H1 (cell line): ENCODE measurements around the gene C3orf18. TPM values are rescaled to one million over a fixed set of nuclear protein-coding genes. Genes with fewer than 3 reads are reported as not detected.
A peak's percentile ranks its signal among the peaks of the same experiment; 100 is the strongest.

Source experiments
- CTCF ChIA-PET: fragments of 300-600 bp; sonication (Branson Sonifier 250); formaldehyde crosslinking; loops from one replicate; lab custom pipeline; 2021; ENCODE audit not compliant: partially characterized antibody; lab: Charles Lee
- POLR2A ChIA-PET: fragments of 300-600 bp; sonication (Branson Sonifier 250); formaldehyde crosslinking; loops from one replicate; lab custom pipeline; 2021; ENCODE audit warnings: inconsistent platforms; ENCODE audit not compliant: partially characterized antibody; lab: Charles Lee
- DNase-seq, 2 experiments: peaks; one replicate each; pipeline versions ENCODE4 v3.0.0 to v3.0.0-alpha.2; 2010 to 2022; ENCODE audit warnings: low spot score in 2 of 2, low read depth in 1 of 2, mixed read lengths in 1 of 2
- FAIRE-seq: peaks from 2 replicates; lab custom pipeline; 2011; peaks lifted over from hg19 to GRCh38; lab: Jason Lieb, UNC
- H2AFZ ChIP-seq: 2 replicates; pipeline ENCODE4 v1.8.1; 2012; ENCODE audit warnings: low read length, inconsistent platforms
- H2AK5ac ChIP-seq: 2 replicates; pipeline ENCODE4 v1.6.1; 2013; ENCODE audit warnings: low read depth, low read length
- H2BK120ac ChIP-seq: replicated peaks from 2 replicates; pipeline ENCODE3; 2013; ENCODE audit warnings: low read depth, low read length, inconsistent platforms
- H2BK12ac ChIP-seq: 2 replicates; pipeline ENCODE4 v1.6.1; 2013; ENCODE audit warnings: low read depth, low read length
- H2BK15ac ChIP-seq: 2 replicates; pipeline ENCODE4 v1.6.1; 2013; ENCODE audit warnings: low read length
- H2BK20ac ChIP-seq: 2 replicates; pipeline ENCODE4 v1.6.1; 2013; ENCODE audit warnings: low read length
- H2BK5ac ChIP-seq: 2 replicates; pipeline ENCODE4 v1.6.1; 2013; ENCODE audit warnings: low read depth, low read length
- H3K14ac ChIP-seq: 2 replicates; pipeline ENCODE4 v1.6.1; 2013; ENCODE audit warnings: inconsistent platforms; ENCODE audit not compliant: insufficient read length
- H3K18ac ChIP-seq: 2 replicates; pipeline ENCODE4 v1.6.1; 2013; ENCODE audit warnings: low read length; ENCODE audit errors: extremely low read depth
- H3K23ac ChIP-seq: 2 replicates; pipeline ENCODE4 v1.6.1; 2013; ENCODE audit warnings: inconsistent platforms; ENCODE audit not compliant: insufficient read length
- H3K23me2 ChIP-seq: 2 replicates; pipeline ENCODE4 v1.6.1; 2013; ENCODE audit warnings: low read depth, low read length
- H3K27ac ChIP-seq: 2 replicates; pipeline ENCODE4 v1.6.1; 2011; ENCODE audit warnings: low read depth, low read length, inconsistent platforms
- H3K27me3 ChIP-seq, 4 experiments: replicated peaks in 1 of 4; 1 replicate in 1 of 4; 2 replicates in 3 of 4; pipeline versions ENCODE4 v1.6.1 to v1.8.1; 2011 to 2013; ENCODE audit warnings: low read length in 3 of 4, mild to moderate bottlenecking in 3 of 4, inconsistent platforms in 2 of 4, mixed read lengths in 2 of 4, moderate library complexity in 1 of 4; ENCODE audit not compliant: control insufficient read depth in 3 of 4, insufficient read depth in 3 of 4; ENCODE audit errors: extremely low read depth in 1 of 4
- H3K36me3 ChIP-seq, 4 experiments: 2 replicates each; pipeline versions ENCODE4 v1.6.1 to v1.8.1; 2011 to 2013; ENCODE audit warnings: mild to moderate bottlenecking in 4 of 4, low read length in 3 of 4, moderate library complexity in 2 of 4, control low read depth in 1 of 4, inconsistent platforms in 1 of 4; ENCODE audit not compliant: insufficient read depth in 4 of 4, control insufficient read depth in 2 of 4
- H3K4ac ChIP-seq: replicated peaks from 2 replicates; pipeline ENCODE3; 2013; ENCODE audit warnings: low read length, low read depth, mixed read lengths, inconsistent platforms; ENCODE audit not compliant: insufficient read length
- H3K4me1 ChIP-seq, 4 experiments: replicated peaks in 1 of 4; 1 replicate in 1 of 4; 2 replicates in 3 of 4; pipeline versions ENCODE4 v1.6.1 to v1.8.1; 2011 to 2013; ENCODE audit warnings: low read length in 3 of 4, inconsistent platforms in 2 of 4, mixed read lengths in 1 of 4; ENCODE audit not compliant: insufficient read depth in 4 of 4, control insufficient read depth in 3 of 4
- H3K4me2 ChIP-seq, 2 experiments: 2 replicates each; pipeline versions ENCODE4 v1.6.1 to v1.8.1; 2011 to 2013; ENCODE audit warnings: low read depth in 2 of 2, low read length in 2 of 2, control low read depth in 1 of 2, inconsistent platforms in 1 of 2, mild to moderate bottlenecking in 1 of 2; ENCODE audit not compliant: insufficient read depth in 1 of 2
- H3K4me3 ChIP-seq, 4 experiments: fragments of 200-600, 300-600 bp in 1 of 4; sonication (generic), shearing (Covaris generic), sonication (Bioruptor Twin) in 1 of 4; 2 replicates each; pipeline versions ENCODE4 v1.5.1 to v1.8.1; 2011 to 2016; ENCODE audit warnings: low read length in 4 of 4, low read depth in 3 of 4, control low read depth in 2 of 4, inconsistent platforms in 2 of 4, mild to moderate bottlenecking in 2 of 4, mixed read lengths in 1 of 4, moderate library complexity in 1 of 4; ENCODE audit not compliant: insufficient read depth in 2 of 4; ENCODE audit errors: extremely low read depth in 1 of 4
- H3K56ac ChIP-seq: replicated peaks from 2 replicates; pipeline ENCODE3; 2013; ENCODE audit warnings: low read depth, mild to moderate bottlenecking, mixed read lengths, low read length, inconsistent platforms; ENCODE audit not compliant: insufficient read length
- H3K79me1 ChIP-seq: 2 replicates; pipeline ENCODE4 v1.6.1; 2013; ENCODE audit warnings: low read depth, low read length, control low read depth
- H3K79me2 ChIP-seq, 2 experiments: 2 replicates each; pipeline versions ENCODE4 v1.6.1 to v1.8.1; 2012 to 2013; ENCODE audit warnings: low read length in 2 of 2, mild to moderate bottlenecking in 2 of 2, inconsistent platforms in 1 of 2; ENCODE audit not compliant: insufficient read depth in 2 of 2, control insufficient read depth in 1 of 2
- H3K9ac ChIP-seq, 4 experiments: replicated peaks in 1 of 4; 1 replicate in 1 of 4; 2 replicates in 3 of 4; pipeline versions ENCODE4 v1.6.1 to v1.8.1; 2011 to 2013; ENCODE audit warnings: low read depth in 3 of 4, low read length in 3 of 4, control low read depth in 2 of 4, mild to moderate bottlenecking in 2 of 4, moderate library complexity in 2 of 4, inconsistent platforms in 1 of 4; ENCODE audit errors: extremely low read depth in 1 of 4
- H3K9me3 ChIP-seq, 2 experiments: 2 replicates each; pipeline versions ENCODE4 v1.6.1 to v1.8.1; 2012 to 2013; ENCODE audit warnings: mild to moderate bottlenecking in 2 of 2, moderate library complexity in 2 of 2, control low read depth in 1 of 2, inconsistent platforms in 1 of 2, low read depth in 1 of 2, low read length in 1 of 2, mixed read lengths in 1 of 2; ENCODE audit not compliant: insufficient read depth in 2 of 2
- H4K20me1 ChIP-seq, 2 experiments: replicated peaks in 1 of 2; 2 replicates each; pipeline versions ENCODE3 to v1.8.1; 2011 to 2013; ENCODE audit warnings: inconsistent platforms in 2 of 2, low read length in 2 of 2, mild to moderate bottlenecking in 1 of 2; ENCODE audit not compliant: insufficient read depth in 2 of 2, control insufficient read depth in 1 of 2
- H4K5ac ChIP-seq: 2 replicates; pipeline ENCODE4 v1.6.1; 2013; ENCODE audit warnings: low read length, low read depth, mixed read lengths, inconsistent platforms; ENCODE audit not compliant: insufficient read length
- H4K8ac ChIP-seq: 2 replicates; pipeline ENCODE4 v1.8.0; 2013; ENCODE audit warnings: mild to moderate bottlenecking, moderate library complexity, low read length, inconsistent platforms; ENCODE audit not compliant: insufficient read depth; ENCODE audit errors: extremely low read depth
- H4K91ac ChIP-seq: replicated peaks from 2 replicates; pipeline ENCODE3; 2013; ENCODE audit warnings: low read length, mixed read lengths, inconsistent platforms; ENCODE audit not compliant: insufficient read length
- ATF2 ChIP-seq: IDR thresholded peaks from 2 replicates; pipeline ENCODE4 v1.6.1; 2012; ENCODE audit warnings: low read length, inconsistent platforms
- CEBPB ChIP-seq: IDR thresholded peaks from 2 replicates; pipeline ENCODE4 v1.6.1; 2012; ENCODE audit warnings: low read depth, low read length
- EP300 ChIP-seq, 2 experiments: IDR thresholded peaks; 1 replicate in 1 of 2; 2 replicates in 1 of 2; pipeline ENCODE4 v1.6.1; 2011 to 2012; ENCODE audit warnings: low read depth in 2 of 2, low read length in 2 of 2, mild to moderate bottlenecking in 2 of 2, borderline replicate concordance in 1 of 2, inconsistent platforms in 1 of 2, moderate library complexity in 1 of 2
- WGBS, 2 experiments: shearing (Covaris generic) in 1 of 2; methylation state at CpG; one replicate each; pipeline versions ENCODE4 v1.1.6 to v1.1.7; 2013 to 2015; ENCODE audit warnings: low lambda C conversion rate in 2 of 2, mixed read lengths in 2 of 2, inconsistent platforms in 1 of 2, low coverage in 1 of 2, missing lambda C conversion rate in 1 of 2; ENCODE audit not compliant: insufficient replicate concordance in 2 of 2, insufficient coverage in 1 of 2, insufficient read length in 1 of 2; ENCODE audit errors: extremely low coverage in 1 of 2, missing lambda C conversion rate in 1 of 2; 5-methylcytosine and 5-hydroxymethylcytosine counted together
- polyA plus RNA-seq, 7 experiments: library from polyadenylated mRNA; depleted of rRNA in 3 of 7; stranded (reverse) in 5 of 7; unstranded in 2 of 7; fragments of >200 nt in 5 of 7; fragments of 200-250 nt in 2 of 7; gene quantifications; 1 replicate in 5 of 7; 2 replicates in 1 of 7; 4 replicates in 1 of 7; pipeline versions ENCODE4 v1.2.1 to v1.2.3, GENCODE V29; 2011 to 2013; ENCODE audit warnings: missing spikeins in 2 of 7, mixed read lengths in 2 of 7
- total RNA-seq: library from RNA; stranded (reverse); fragmentation: NEBNext Ultra II Directional; extraction: Animal tissue kit (Norgen Biotek cat#: 25700); gene quantifications from 2 replicates; pipeline ENCODE4 v1.2.1, GENCODE V29; 2021

The C3orf18 gene
- total and polyA plus RNA-seq, 2 of the 8 experiments (the other 6 are each of a cell fraction or from before 2014, with no cell fraction given), result 7.5 to 15.0 TPM

GRCh38 chr3:50607271-50608091 lies 39.9 kb upstream of the C3orf18 start:
- FAIRE-seq, result no peak
- Histone ChIP-seq H3K27me3 (peaks cover 8 to 23% (median 18%) of the 10 kb centered on the region in 4 experiments; a peak in 6 of 7 replicates), H3K36me3 (no peaks in the 10 kb centered on the region), H2BK12ac (no peak overlapping the region), H4K5ac (no peak overlapping the region), H4K20me1 (peaks cover 0 to 11% of the 10 kb centered on the region in 2 experiments), H3K4me1 (peaks cover 0 to 9% (median 4%) of the 10 kb centered on the region in 4 experiments; a peak in 5 of 7 replicates), H4K8ac (peak overlapping the region; percentile 41; the same call in 1 of the 2 replicates), H3K9me3 (no peaks in the 10 kb centered on the region), H3K23me2 (peaks cover 4% of the 10 kb centered on the region; the same call in 1 of the 2 replicates), H3K9ac (no peak overlapping the region), H3K79me2 (no peaks in the 10 kb centered on the region), H3K79me1 (no peaks in the 10 kb centered on the region), H2BK5ac (no peak overlapping the region), H3K4ac (no peak overlapping the region), H2BK120ac (no peak overlapping the region), H2BK15ac (no peak overlapping the region), H4K91ac (no peak overlapping the region), H3K27ac (no peak overlapping the region), H3K14ac (no peak overlapping the region), H2AK5ac (no peak overlapping the region), H3K23ac (no peak overlapping the region), H2AFZ (no peak overlapping the region), H3K18ac (no peak overlapping the region), H3K4me3 (no peak overlapping the region), H2BK20ac (no peak overlapping the region), H3K4me2 (no peak overlapping the region), H3K56ac (no peak overlapping the region)
- DNase-seq, result no peak
- 94% methylated on average over 29 of the region's 29 CpGs; no CpG with 5 or more reads in 1 of the 2 experiments for WGBS, 2 experiments
- ChIA-PET CTCF (interaction anchor here (0.6 to 50.4 kb wide), 5 partner anchors 17 to 782 kb away, joined by 3 to 1262 read pairs (median 233); partner anchors contain the start of genes C3orf18, DOCK3 and HEMK1), POLR2A (interaction anchor here (1.3 to 2.0 kb wide), 3 partner anchors 9 to 14 kb away, joined by 3 to 6 read pairs (median 4); partner anchors contain the start of gene MAPKAPK3)
- TF ChIP-seq EP300 (IDR thresholded peaks at IDR 0.05; ENCODE audit: borderline replicate concordance in 1 of 2, low read depth in 2 of 2, low read length in 2 of 2) (no peak), CEBPB (no peak), ATF2 (no peak)
